Esophagus squamous epithelium (tissue), 4 donors: ENCODE measurements around the gene ANAPC13.

Experiments
- CTCF ChIP-seq, 6 experiments: fragments of 450-650 bp in 4 of 6; fragments of 200-600 bp in 2 of 6; sonication (generic) in 2 of 6; IDR thresholded peaks; one replicate each; pipeline ENCODE4 v1.5.1; 2016 to 2019; ENCODE audit warnings: antibody characterized with exemption in 6 of 6, mild to moderate bottlenecking in 4 of 6, moderate library complexity in 4 of 6
- POLR2A ChIP-seq, 4 donors: fragments of 450-650 bp; IDR thresholded peaks; one replicate each; pipeline ENCODE4 v1.6.1; 2017; ENCODE audit warnings: antibody characterized with exemption in 4 of 4, mild to moderate bottlenecking in 4 of 4, moderate library complexity in 3 of 4

GRCh38 chr3:134495980-134496379 is 10.2 kb upstream of the ANAPC13 start:
- TF ChIP-seq CTCF (IDR thresholded peaks at IDR 0.05): no peak
- no peak for TF ChIP-seq POLR2A (IDR thresholded peaks at IDR 0.05)
